GM23338 (cell line): ENCODE measurements around the gene ANTXR2.
"Not testable (repeated sequence)": the region's sequence is repeated elsewhere in the genome, so short reads cannot be mapped to it uniquely, and the experiment has no call there.

Experiments used
- EZH2 ChIP-seq: fragments of 200-600 bp; sonication (generic); IDR thresholded peaks from one replicate; pipeline ENCODE4 v1.8.0; 2017; ENCODE audit warnings: antibody characterized with exemption, mild to moderate bottlenecking, low read depth; ENCODE audit not compliant: unreplicated experiment
- JUNB ChIP-seq: IDR thresholded peaks from one replicate; pipeline ENCODE4 v1.6.1; 2016; ENCODE audit warnings: antibody characterized with exemption; ENCODE audit not compliant: unreplicated experiment
- POLR2AphosphoS5 ChIP-seq: IDR thresholded peaks from 2 replicates; pipeline ENCODE4 v1.6.1; 2016; ENCODE audit warnings: antibody characterized with exemption, low read depth
- ZNF331 ChIP-seq: fragments of 250-450 bp; sonication (Bioruptor Pico); IDR thresholded peaks from 2 replicates; pipeline ENCODE4 v1.5.0; 2020; ENCODE audit warnings: low read depth, mild to moderate bottlenecking, moderate library complexity
- TF ChIP-seq, protein P1 (sequence below), 2 experiments: fragments of 200-600 bp in 1 of 2; sonication (generic) in 1 of 2; conservative IDR thresholded peaks; 2 replicates each; pipeline versions ENCODE4 v1.5.1 to v1.6.1; 2016 to 2017; ENCODE audit warnings: antibody characterized with exemption in 2 of 2, low read depth in 2 of 2, mild to moderate bottlenecking in 2 of 2, moderate library complexity in 1 of 2

DNA sequence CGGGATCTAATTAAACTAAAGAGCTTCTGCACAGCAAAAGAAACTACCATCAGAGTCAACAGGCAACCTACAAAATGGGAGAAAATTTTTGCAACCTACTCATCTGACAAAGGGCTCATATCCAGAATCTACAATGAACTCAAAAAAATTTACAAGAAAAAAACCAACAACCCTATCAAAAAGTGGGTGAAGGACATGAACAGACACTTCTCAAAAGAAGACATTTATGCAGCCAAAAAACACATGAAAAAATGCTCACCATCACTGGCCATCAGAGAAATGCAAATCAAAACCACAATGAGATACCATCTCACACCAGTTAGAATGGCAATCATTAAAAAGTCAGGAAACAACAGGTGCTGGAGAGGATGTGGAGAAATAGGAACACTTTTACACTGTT is 70.5 kb downstream of the ANTXR2 start:
- TF ChIP-seq, protein P1, sequence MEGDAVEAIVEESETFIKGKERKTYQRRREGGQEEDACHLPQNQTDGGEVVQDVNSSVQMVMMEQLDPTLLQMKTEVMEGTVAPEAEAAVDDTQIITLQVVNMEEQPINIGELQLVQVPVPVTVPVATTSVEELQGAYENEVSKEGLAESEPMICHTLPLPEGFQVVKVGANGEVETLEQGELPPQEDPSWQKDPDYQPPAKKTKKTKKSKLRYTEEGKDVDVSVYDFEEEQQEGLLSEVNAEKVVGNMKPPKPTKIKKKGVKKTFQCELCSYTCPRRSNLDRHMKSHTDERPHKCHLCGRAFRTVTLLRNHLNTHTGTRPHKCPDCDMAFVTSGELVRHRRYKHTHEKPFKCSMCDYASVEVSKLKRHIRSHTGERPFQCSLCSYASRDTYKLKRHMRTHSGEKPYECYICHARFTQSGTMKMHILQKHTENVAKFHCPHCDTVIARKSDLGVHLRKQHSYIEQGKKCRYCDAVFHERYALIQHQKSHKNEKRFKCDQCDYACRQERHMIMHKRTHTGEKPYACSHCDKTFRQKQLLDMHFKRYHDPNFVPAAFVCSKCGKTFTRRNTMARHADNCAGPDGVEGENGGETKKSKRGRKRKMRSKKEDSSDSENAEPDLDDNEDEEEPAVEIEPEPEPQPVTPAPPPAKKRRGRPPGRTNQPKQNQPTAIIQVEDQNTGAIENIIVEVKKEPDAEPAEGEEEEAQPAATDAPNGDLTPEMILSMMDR (conservative IDR thresholded peaks at IDR 0.05; ENCODE audit: low read depth in 2 of 2), result not testable (repeated sequence)
- TF ChIP-seq ZNF331 (CRISPR knock-in tag); JUNB; EZH2; POLR2AphosphoS5: not testable (repeated sequence)
